Activated T-helper 17 cell treated with anti-CD3 and anti-CD28 coated beads, Interleukin-2, amount 50 U/mL, for 72 hours (primary cell): ENCODE measurements around the gene OAS3. TPM values are rescaled to one million over a fixed set of nuclear protein-coding genes. Genes with fewer than 3 reads are reported as not detected.
"Not testable (repeated sequence)": the region's sequence is repeated elsewhere in the genome, so short reads cannot be mapped to it uniquely, and the experiment has no call there.

Source experiments
- ATAC-seq: fragments of 150-1000 bp; cut with Tn5 transposase; replicated peaks from 2 replicates; pipeline ENCODE4 v1.10.0; 2021; ENCODE audit warnings: mild to moderate bottlenecking, moderate library complexity
- H3K27ac Mint-ChIP-seq: one replicate; pipeline ENCODE4 v1.8.0; 2022; ENCODE audit warnings: mixed read lengths
- H3K27me3 Mint-ChIP-seq: one replicate; pipeline ENCODE4 v1.8.0; 2022; ENCODE audit warnings: mixed read lengths
- H3K36me3 Mint-ChIP-seq: one replicate; pipeline ENCODE4 v1.8.0; 2022; ENCODE audit warnings: low read depth, mild to moderate bottlenecking, mixed read lengths
- H3K4me1 Mint-ChIP-seq: one replicate; pipeline ENCODE4 v1.8.0; 2022; ENCODE audit warnings: mixed read lengths
- H3K4me3 Mint-ChIP-seq: one replicate; pipeline ENCODE4 v1.8.0; 2022; ENCODE audit warnings: mild to moderate bottlenecking, mixed read lengths
- H3K9me3 Mint-ChIP-seq: one replicate; pipeline ENCODE4 v1.8.0; 2022; ENCODE audit warnings: mixed read lengths
- total RNA-seq, 2 donors: library from RNA; stranded (reverse); gene quantifications; one replicate each; pipeline ENCODE4 v1.2.3, GENCODE V29; 2022

OAS3 gene
- total RNA-seq, 2 donors from 2014 or later, result 17.4 to 41.7 TPM

GRCh38 chr12:112936927-112937326, 1.3 kb upstream of the OAS3 start:
- Mint-ChIP-seq H3K4me3 (peak overlapping the region; percentile 87), H3K9me3 (no peaks in the 10 kb centered on the region), H3K4me1 (peaks cover 30% of the 10 kb centered on the region), H3K27me3 (no peaks in the 10 kb centered on the region), H3K27ac (peak overlapping the region; percentile 8), H3K36me3 (no peaks in the 10 kb centered on the region)
- peak; percentile 25 for ATAC-seq

DNA sequence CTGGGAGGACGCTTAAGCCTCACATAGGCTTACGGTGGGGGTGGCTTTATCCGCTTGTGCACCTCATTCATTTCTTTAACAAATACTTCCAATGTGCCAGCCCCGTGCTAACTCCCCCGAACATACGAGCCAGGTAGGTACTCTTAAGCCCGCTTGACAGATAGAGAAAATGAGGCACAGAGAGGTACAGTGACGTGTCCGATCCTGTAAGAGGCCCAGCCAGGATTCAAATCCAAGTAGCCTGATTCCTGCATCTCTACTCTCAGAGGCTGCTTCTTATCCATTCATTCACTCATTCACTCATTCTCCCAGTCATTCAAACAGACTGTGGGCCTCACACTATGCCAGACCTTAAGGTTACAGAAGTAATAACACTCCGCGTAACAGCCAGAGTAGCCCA, 477 bp downstream of the OAS3 start:
- Mint-ChIP-seq H3K27ac (peak overlapping the region; percentile 85), H3K36me3 (no peaks in the 10 kb centered on the region), H3K9me3 (no peaks in the 10 kb centered on the region), H3K27me3 (no peaks in the 10 kb centered on the region), H3K4me3 (peak overlapping the region; percentile 87), H3K4me1 (peaks cover 30% of the 10 kb centered on the region)
- peak; percentile 1 for ATAC-seq

DNA sequence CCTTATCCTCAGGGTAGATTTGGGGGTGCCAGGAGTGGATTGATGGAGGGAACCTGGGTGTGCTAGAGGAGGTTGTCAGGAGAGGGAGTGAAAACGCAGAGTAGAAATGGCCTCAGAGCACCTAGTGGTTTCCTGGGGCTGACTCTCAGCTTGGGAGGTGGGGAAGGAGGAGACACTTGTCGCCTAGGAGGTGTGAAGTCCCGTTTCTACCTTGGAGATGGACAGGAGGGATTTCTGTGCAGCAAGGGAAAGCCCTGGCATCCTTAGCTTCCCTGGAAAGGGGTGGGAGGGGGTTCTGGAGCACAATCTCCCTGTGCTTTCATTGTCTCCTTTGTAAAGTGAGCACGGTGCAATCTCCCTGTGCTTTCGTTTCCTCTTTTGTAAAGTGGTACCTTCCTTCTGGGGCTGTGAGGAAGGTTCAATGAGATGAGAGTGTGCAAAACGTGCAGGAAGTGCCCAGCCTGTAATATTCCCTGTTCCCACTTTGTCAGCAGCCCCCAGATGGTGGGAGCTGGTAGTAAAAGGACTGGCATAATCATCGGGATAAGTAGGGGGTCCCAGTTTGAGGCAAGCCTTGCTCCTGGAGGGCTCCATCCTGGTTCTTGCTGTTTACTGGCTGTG, 1.6 kb downstream of the OAS3 start:
- Mint-ChIP-seq H3K27me3 (no peaks in the 10 kb centered on the region), H3K4me1 (peaks cover 25% of the 10 kb centered on the region), H3K4me3 (peak overlapping the region; percentile 87), H3K36me3 (peaks cover 9% of the 10 kb centered on the region), H3K27ac (peak overlapping the region; percentile 85), H3K9me3 (no peaks in the 10 kb centered on the region)
- ATAC-seq, result peak; percentile 35

- peaks cover 22% of the 10 kb centered on the region for H3K4me1 Mint-ChIP-seq
- ATAC-seq, result no peak
- H3K36me3 Mint-ChIP-seq, result peaks cover 12% of the 10 kb centered on the region
- no peaks in the 10 kb centered on the region for H3K27me3 Mint-ChIP-seq
- H3K4me3 Mint-ChIP-seq, result no peak overlapping the region
- H3K9me3 Mint-ChIP-seq, result no peaks in the 10 kb centered on the region
- no peak overlapping the region for H3K27ac Mint-ChIP-seq
Measured at GRCh38 chr12:112941528-112942335, 3.5 kb downstream of the OAS3 start.

DNA sequence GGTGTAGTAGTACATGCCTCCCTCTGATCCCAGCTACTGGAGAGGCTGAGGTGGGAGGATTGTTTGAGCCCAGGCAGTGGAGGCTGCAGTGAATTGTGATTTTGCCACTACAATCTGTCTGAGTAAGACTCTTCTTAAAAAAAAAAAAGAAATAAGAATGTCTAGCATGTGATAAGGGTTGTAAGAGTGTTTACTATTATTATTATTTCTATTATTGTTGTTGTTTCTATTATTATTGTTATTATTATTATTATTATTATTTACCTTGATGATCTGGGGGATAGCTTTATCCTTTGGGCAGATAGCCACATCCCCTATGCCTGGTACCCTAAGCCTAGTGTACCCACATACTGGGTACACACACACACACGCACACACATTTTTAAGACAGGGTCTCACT, 4.3 kb downstream of the OAS3 start:
- Mint-ChIP-seq H3K4me3 (no peak overlapping the region), H3K4me1 (peaks cover 16% of the 10 kb centered on the region), H3K27me3 (no peaks in the 10 kb centered on the region), H3K36me3 (peaks cover 20% of the 10 kb centered on the region), H3K9me3 (no peaks in the 10 kb centered on the region), H3K27ac (no peak overlapping the region)
- no peak for ATAC-seq

DNA sequence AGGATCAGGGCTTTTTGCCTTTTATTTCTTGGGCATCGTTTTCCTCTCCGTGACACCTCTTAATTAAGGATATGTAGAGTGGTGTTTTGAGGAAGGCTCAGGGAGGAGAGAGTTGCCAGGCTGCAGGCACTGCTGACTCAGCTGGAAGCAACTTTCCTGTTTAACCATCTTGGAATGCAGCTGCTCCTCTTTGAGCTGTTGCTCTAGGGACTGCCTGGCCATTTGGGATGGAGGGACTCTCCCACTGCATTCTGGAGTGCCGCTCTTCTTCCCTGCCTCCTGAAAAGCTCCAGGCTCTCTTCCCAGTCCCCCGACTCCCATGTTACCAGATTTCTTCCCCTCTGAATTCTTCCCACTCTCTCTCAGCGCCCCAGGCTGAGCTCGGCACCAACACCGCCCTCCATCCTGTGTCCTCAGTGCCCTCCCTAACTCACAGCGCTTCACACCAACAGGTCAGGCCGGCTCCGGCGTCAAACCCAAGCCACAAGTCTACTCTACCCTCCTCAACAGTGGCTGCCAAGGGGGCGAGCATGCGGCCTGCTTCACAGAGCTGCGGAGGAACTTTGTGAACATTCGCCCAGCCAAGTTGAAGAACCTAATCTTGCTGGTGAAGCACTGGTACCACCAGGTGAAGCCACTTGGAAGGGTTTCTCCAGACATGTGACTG, 5.9 kb downstream of the OAS3 start:
- Mint-ChIP-seq H3K27ac (peak overlapping the region; percentile 3), H3K9me3 (no peaks in the 10 kb centered on the region), H3K36me3 (peaks cover 36% of the 10 kb centered on the region), H3K27me3 (no peaks in the 10 kb centered on the region), H3K4me3 (no peak overlapping the region), H3K4me1 (peaks cover 6% of the 10 kb centered on the region)
- ATAC-seq, result no peak

DNA sequence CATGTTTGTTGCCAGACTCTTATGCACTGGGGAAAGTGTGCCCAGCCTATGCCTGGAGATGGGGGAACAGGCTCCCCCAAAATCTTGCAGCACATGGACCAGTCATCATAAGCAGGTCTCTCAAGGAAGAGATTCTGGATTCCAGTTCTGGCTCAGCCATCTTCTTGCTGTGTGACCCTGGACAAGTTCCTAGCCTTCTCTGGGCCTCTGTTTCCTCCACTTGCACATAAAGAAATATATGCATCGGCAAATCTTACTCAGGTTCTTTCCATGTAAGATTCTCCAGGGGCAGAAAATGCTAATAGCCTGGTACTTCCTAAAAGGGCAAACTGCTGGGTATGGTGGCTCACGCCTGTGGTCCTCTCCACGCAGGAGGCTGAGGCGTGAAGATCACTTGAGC, 7.2 kb downstream of the OAS3 start:
- Mint-ChIP-seq H3K4me1 (no peaks in the 10 kb centered on the region), H3K27ac (no peak overlapping the region), H3K27me3 (no peaks in the 10 kb centered on the region), H3K4me3 (no peak overlapping the region), H3K9me3 (no peaks in the 10 kb centered on the region), H3K36me3 (peaks cover 50% of the 10 kb centered on the region)
- no peak for ATAC-seq

DNA sequence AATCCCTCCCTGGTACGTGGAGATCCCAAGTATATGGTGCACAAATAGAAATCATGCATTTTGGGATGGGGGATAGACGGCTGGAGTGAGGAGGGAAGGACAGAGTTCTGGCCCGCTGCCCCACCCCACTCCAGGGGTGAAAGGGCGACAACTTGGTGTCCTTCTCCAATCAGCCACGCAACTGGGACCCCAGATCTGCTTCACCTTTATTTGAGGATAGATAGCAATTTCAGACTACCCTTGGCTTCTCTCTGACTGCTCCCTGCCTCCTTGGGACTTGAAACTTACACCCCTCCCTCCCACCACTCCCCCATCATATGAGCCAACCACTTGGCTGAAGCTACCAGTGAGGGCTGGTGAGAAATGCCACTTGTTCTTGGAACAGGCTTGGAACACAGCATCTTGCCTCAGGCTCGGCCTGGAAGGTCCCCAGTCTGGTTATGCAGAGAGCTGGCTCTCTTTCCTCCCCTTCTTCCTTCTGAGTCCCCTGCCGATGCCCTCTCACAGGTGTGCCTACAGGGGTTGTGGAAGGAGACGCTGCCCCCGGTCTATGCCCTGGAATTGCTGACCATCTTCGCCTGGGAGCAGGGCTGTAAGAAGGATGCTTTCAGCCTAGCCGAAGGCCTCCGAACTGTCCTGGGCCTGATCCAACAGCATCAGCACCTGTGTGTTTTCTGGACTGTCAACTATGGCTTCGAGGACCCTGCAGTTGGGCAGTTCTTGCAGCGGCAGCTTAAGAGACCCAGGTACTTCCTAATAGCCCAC, 8.1 kb downstream of the OAS3 start:
- H3K4me1 Mint-ChIP-seq, result no peaks in the 10 kb centered on the region
- H3K27ac Mint-ChIP-seq, result no peak overlapping the region
- ATAC-seq, result no peak
- no peaks in the 10 kb centered on the region for H3K27me3 Mint-ChIP-seq
- H3K4me3 Mint-ChIP-seq, result no peak overlapping the region
- no peaks in the 10 kb centered on the region for H3K9me3 Mint-ChIP-seq
- H3K36me3 Mint-ChIP-seq, result peaks cover 59% of the 10 kb centered on the region

DNA sequence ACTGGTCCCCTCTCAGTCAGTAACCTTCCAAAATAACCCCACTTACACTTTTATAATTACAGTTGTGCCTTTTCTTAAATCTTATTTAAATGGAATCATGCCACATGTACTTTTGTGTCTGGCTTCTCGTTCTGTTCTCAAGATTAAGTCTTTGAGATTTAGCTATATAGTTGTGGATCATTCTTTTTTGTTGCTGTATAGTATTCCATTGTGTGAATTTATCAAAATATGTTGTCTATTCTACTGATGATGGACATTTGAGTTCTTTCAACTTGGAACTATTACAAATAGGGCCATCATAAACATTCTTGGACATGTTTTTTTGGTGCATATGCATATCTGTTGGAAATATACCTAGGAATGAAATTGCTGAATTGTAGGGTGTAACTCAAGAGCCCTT, 9.0 kb downstream of the OAS3 start:
- ATAC-seq, result no peak
- H3K27me3 Mint-ChIP-seq, result no peaks in the 10 kb centered on the region
- no peak overlapping the region for H3K4me3 Mint-ChIP-seq
- no peaks in the 10 kb centered on the region for H3K9me3 Mint-ChIP-seq
- no peak overlapping the region for H3K27ac Mint-ChIP-seq
- H3K36me3 Mint-ChIP-seq, result peaks cover 68% of the 10 kb centered on the region
- no peaks in the 10 kb centered on the region for H3K4me1 Mint-ChIP-seq

DNA sequence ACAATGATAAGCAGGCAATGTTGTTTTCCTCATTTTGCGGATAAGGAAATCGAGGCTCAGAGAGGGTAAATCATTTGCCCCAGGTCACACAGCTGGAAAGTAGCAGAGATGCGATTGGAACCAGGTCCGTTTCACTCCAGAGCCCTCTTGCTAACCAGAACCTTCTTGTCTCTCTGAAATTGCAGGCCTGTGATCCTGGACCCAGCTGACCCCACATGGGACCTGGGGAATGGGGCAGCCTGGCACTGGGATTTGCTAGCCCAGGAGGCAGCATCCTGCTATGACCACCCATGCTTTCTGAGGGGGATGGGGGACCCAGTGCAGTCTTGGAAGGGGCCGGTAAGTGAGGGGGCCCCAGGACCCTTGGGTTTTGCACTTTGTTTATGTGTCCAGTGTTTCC, 9.5 kb downstream of the OAS3 start:
- Mint-ChIP-seq H3K4me1 (no peaks in the 10 kb centered on the region), H3K36me3 (peaks cover 72% of the 10 kb centered on the region), H3K27me3 (no peaks in the 10 kb centered on the region), H3K9me3 (no peaks in the 10 kb centered on the region), H3K27ac (no peak overlapping the region), H3K4me3 (no peak overlapping the region)
- ATAC-seq, result no peak

DNA sequence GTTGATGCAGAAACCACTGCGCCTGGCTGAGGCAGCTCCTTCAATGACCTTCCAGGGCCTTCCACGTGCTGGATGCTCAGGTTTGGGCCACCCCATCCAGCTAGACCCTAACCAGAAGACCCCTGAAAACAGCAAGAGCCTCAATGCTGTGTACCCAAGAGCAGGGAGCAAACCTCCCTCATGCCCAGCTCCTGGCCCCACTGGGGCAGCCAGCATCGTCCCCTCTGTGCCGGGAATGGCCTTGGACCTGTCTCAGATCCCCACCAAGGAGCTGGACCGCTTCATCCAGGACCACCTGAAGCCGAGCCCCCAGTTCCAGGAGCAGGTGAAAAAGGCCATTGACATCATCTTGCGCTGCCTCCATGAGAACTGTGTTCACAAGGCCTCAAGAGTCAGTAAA, 10.5 kb downstream of the OAS3 start:
- no peak for ATAC-seq
- H3K27ac Mint-ChIP-seq, result no peak overlapping the region
- no peak overlapping the region for H3K4me3 Mint-ChIP-seq
- peaks cover 79% of the 10 kb centered on the region for H3K36me3 Mint-ChIP-seq
- H3K27me3 Mint-ChIP-seq, result no peaks in the 10 kb centered on the region
- no peaks in the 10 kb centered on the region for H3K4me1 Mint-ChIP-seq
- no peaks in the 10 kb centered on the region for H3K9me3 Mint-ChIP-seq

- no peaks in the 10 kb centered on the region for H3K9me3 Mint-ChIP-seq
- H3K4me1 Mint-ChIP-seq, result peaks cover 4% of the 10 kb centered on the region
- H3K27me3 Mint-ChIP-seq, result no peaks in the 10 kb centered on the region
- no peak overlapping the region for H3K27ac Mint-ChIP-seq
- H3K4me3 Mint-ChIP-seq, result no peak overlapping the region
- peaks cover 83% of the 10 kb centered on the region for H3K36me3 Mint-ChIP-seq
- ATAC-seq, result no peak
Measured at GRCh38 chr12:112950701-112951100, 12.4 kb downstream of the OAS3 start.

GRCh38 chr12:112957125-112957524, 18.9 kb downstream of the OAS3 start:
- peaks cover 88% of the 10 kb centered on the region for H3K36me3 Mint-ChIP-seq
- not testable (repeated sequence) for H3K27ac Mint-ChIP-seq, H3K4me3 Mint-ChIP-seq, H3K27me3 Mint-ChIP-seq, ATAC-seq, H3K9me3 Mint-ChIP-seq
- H3K4me1 Mint-ChIP-seq, result peaks cover 25% of the 10 kb centered on the region

DNA sequence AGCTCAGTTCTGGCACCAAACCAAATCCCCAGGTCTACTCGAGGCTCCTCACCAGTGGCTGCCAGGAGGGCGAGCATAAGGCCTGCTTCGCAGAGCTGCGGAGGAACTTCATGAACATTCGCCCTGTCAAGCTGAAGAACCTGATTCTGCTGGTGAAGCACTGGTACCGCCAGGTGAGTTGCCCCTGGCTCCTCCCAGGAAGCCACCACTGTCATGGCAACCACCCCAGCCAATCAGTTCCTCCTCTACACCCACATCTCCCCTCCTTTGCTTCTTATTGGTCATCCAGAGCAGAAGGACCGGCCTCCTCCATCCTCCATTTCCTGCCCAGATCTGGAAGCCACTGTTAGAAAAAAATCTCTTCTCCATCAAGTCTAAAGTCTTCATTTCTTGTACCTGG, 22.8 kb downstream of the OAS3 start:
- ATAC-seq, result peak; percentile 57
- H3K9me3 Mint-ChIP-seq, result no peaks in the 10 kb centered on the region
- H3K27ac Mint-ChIP-seq, result peak overlapping the region; percentile 3

More for the DNA sequence above, 22.8 kb downstream of the OAS3 start:
- no peaks in the 10 kb centered on the region for H3K27me3 Mint-ChIP-seq
- H3K4me3 Mint-ChIP-seq, result no peak overlapping the region
- H3K4me1 Mint-ChIP-seq, result peaks cover 21% of the 10 kb centered on the region
- H3K36me3 Mint-ChIP-seq, result peaks cover 85% of the 10 kb centered on the region
